ENCODE results near the gene LSM8. TPM values are rescaled to one million over a fixed set of nuclear protein-coding genes. Genes with fewer than 3 reads are reported as not detected.
"Not testable (repeated sequence)": the region's sequence is repeated elsewhere in the genome, so short reads cannot be mapped to it uniquely, and the experiment has no call there.

LSM8 gene
- total RNA-seq, 2 experiments from 2014 or later: 48.4 to 56.7 TPM

DNA sequence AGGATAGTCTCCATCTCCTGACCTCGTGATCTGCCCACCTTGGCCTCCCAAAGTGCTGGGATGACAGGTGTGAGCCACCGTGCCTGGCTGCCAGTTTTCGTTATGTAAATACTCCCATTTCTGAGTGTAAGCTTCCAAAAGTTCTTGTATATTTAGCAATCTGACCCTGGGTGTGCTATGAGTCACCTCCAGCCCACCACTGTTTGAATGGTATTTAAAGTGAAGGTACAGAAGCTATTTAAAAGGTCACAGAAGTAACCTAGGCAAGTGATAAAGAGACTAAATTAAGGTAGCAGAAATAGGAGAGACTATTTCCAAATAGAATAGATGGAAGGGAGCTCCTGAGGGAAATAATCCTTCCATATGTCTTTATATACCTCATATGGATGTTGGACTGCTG is 36.6 kb downstream of the LSM8 start:
- H3K27me3 Mint-ChIP-seq: no peaks in the 10 kb centered on the region

DNA sequence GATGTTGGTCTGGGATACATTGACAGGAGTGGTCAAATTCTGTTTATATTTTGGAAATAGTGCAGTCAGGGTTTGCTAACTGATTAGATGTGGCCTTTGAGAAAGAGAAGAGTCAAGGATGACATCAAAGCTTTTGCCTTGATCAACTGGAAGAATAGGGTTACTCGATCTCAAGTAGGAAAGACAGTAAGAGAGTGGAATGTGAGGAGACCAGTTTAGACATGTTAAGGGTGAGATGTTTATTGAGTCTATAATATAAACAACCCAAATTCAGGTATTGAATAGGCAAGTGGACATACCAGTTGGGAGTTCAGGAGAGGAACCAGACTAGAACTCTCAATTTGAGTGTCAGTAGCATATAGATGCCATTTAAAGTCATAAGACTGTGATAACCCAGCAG is 38.6 kb downstream of the LSM8 start:
- no peaks in the 10 kb centered on the region for H3K9me3 Mint-ChIP-seq
- no peak overlapping the region for H3K4me3 Mint-ChIP-seq
- ATAC-seq (ENCODE audit: low read depth): no peak

More for the DNA sequence above, 36.6 kb downstream of the LSM8 start:
- no peaks in the 10 kb centered on the region for H3K9me3 Mint-ChIP-seq
- no peak for ATAC-seq (ENCODE audit: low read depth)
- H3K4me3 Mint-ChIP-seq: no peak overlapping the region
- no peaks in the 10 kb centered on the region for H3K36me3 Mint-ChIP-seq
- POLR2A ChIA-PET: no interaction called here
- no peak for DNase-seq
- no peak overlapping the region for H3K27ac Mint-ChIP-seq
- H3K4me1 Mint-ChIP-seq: no peaks in the 10 kb centered on the region

DNA sequence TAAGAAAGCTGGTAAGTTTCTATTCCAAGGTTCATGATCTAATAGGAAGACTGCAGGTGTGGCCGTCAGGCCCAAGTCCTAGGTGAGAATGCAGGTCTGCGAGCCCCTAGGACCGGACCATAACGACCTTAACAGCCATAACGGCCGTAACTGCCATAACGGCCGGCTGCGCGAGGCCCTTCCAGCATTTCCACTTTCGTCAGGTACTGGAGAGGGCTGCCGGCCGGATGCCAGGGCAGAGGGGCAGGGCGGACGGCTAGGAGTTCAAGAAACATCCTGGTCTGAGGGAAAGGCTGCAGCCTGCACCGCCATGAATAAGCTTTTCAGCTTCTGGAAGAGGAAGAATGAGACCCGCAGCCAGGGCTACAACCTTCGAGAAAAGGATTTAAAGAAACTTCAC is 40.6 kb downstream of the LSM8 start, which contains the start of gene ANKRD7:
ANKRD7 (plus strand) TSS at position 184 of the 400 bp plus-strand sequence; CDS start at position 311, 127 bp downstream.
- DNase-seq (no peak), ATAC-seq (ENCODE audit: low read depth) (no peak)
- H3K4me3 Mint-ChIP-seq: no peak within 1 kb of the TSS
- H3K36me3 Mint-ChIP-seq: no peaks in the 10 kb centered on the region
- H3K27me3 Mint-ChIP-seq: no peaks in the 10 kb centered on the region
- POLR2A ChIA-PET: no interaction called here
- H3K9me3 Mint-ChIP-seq: no peaks in the 10 kb centered on the region
- H3K4me1 Mint-ChIP-seq: peaks cover 3% of the 10 kb centered on the region
- H3K27ac Mint-ChIP-seq: no peak within 1 kb of the TSS

More for the DNA sequence above, 38.6 kb downstream of the LSM8 start:
- H3K27ac Mint-ChIP-seq: no peak overlapping the region
- H3K36me3 Mint-ChIP-seq: no peaks in the 10 kb centered on the region
- DNase-seq: no peak
- POLR2A ChIA-PET: no interaction called here
- no peaks in the 10 kb centered on the region for H3K27me3 Mint-ChIP-seq
- no peaks in the 10 kb centered on the region for H3K4me1 Mint-ChIP-seq

DNA sequence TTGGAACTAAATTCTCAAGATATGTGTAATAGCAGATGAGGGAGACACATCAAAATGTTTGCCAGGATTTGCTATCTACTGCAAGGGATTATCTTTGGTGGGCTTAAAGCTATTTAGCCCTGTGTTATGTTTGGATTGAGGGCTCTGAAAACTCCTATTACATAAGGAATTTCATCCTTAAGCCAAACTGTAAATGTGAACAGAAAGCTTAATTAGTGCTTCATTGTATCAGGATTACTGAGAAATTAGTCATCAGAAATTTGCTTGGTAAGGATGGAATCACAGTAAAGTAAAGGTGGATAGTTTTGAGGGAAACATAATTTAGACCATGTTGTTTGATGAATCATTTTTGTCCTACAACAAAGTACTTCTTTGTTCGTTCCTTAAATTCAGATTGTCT is 48.9 kb downstream of the LSM8 start:
- no peaks in the 10 kb centered on the region for H3K36me3 Mint-ChIP-seq
- POLR2A ChIA-PET: no interaction called here
- H3K27ac Mint-ChIP-seq: no peak overlapping the region
- H3K9me3 Mint-ChIP-seq: no peaks in the 10 kb centered on the region
- H3K4me3 Mint-ChIP-seq: no peak overlapping the region
- ATAC-seq (ENCODE audit: low read depth) (no peak), DNase-seq (no peak)
- peaks cover 3% of the 10 kb centered on the region for H3K4me1 Mint-ChIP-seq
- H3K27me3 Mint-ChIP-seq: peaks cover 3% of the 10 kb centered on the region

DNA sequence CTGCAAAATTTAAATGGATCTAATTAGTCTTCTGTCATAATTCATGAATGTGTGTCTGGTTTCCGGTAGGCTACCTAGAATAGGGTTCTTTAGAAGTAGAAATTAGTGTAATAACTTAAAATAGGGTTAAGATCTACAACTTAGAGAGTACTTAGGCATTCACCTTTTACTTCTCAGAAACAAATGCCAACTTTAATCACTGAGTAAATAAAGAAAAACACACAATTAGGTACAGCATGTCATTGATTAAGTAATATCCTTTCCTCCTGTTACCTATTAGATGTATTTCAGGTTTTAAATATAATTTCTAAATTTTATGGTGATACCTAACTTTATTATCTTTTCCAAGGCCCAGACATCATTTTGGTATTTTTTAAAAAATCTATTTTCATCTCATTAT is 49.8 kb downstream of the LSM8 start:
- POLR2A ChIA-PET: no interaction called here
- H3K36me3 Mint-ChIP-seq: no peaks in the 10 kb centered on the region
- ATAC-seq (ENCODE audit: low read depth): no peak
- DNase-seq: no peak
- no peaks in the 10 kb centered on the region for H3K9me3 Mint-ChIP-seq
- H3K27me3 Mint-ChIP-seq: peaks cover 3% of the 10 kb centered on the region
- no peak overlapping the region for H3K4me3 Mint-ChIP-seq
- no peak overlapping the region for H3K27ac Mint-ChIP-seq
- peaks cover 3% of the 10 kb centered on the region for H3K4me1 Mint-ChIP-seq

DNA sequence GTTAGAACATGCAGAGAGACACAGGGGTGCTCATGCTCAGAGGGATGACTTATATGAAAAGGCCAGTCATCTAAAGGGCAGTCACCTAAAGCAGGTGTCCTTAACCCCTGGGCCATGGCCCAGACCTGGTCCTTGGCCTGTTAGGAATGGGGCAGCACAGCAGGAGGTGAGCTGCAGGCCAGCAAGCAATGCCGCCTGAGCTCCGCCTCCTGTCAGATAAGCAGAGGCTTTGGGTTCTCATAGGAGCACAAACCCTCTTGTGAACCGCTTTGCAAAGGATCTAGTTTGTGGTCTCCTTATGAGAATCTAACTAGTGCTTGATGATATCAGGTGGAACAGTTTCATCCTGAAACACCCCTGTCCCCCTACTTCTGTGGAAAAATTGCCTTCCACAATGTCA is 55.0 kb downstream of the LSM8 start:
- POLR2A ChIA-PET: no interaction called here
- no peak overlapping the region for H3K27ac Mint-ChIP-seq
- H3K36me3 Mint-ChIP-seq: no peaks in the 10 kb centered on the region
- H3K9me3 Mint-ChIP-seq: no peaks in the 10 kb centered on the region
- ATAC-seq (ENCODE audit: low read depth) (no peak), DNase-seq (no peak)
- no peaks in the 10 kb centered on the region for H3K4me1 Mint-ChIP-seq
- no peaks in the 10 kb centered on the region for H3K27me3 Mint-ChIP-seq
- H3K4me3 Mint-ChIP-seq: no peak overlapping the region

DNA sequence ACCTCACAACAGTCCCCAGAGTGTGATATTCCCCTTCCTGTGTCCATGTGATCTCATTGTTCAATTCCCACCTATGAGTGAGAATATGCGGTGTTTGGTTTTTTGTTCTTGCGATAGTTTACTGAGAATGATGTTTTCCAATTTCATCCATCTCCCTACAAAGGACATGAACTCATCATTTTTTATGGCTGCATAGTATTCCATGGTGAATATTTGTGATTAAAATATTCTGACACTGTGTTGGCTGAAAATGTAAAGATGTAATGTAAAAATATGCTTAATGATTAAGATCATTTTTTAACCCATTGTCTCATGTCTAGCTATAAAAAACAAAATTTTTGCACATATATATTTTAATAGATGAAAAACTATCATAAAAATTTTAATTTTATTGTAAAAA is 56.4 kb downstream of the LSM8 start:
- DNase-seq; H3K4me1 Mint-ChIP-seq; H3K27ac Mint-ChIP-seq; H3K27me3 Mint-ChIP-seq; H3K36me3 Mint-ChIP-seq; ATAC-seq (ENCODE audit: low read depth); H3K4me3 Mint-ChIP-seq; H3K9me3 Mint-ChIP-seq; POLR2A ChIA-PET: not testable (repeated sequence)

Other genes with a start within 250 kb of the LSM8 start
- gene ANKRD7, start 40.5 kb downstream of the LSM8 start, total RNA-seq: 1 to 10 TPM in 1 of 2 experiments, not detected in 1; 1.2 TPM

All from activated naive CD8-positive, alpha-beta T cell treated with anti-CD3 and anti-CD28 coated beads, Interleukin-2, amount 10 ng/mL, durations not matched to agents 7 days and 5 days (primary cell).